GM12878 (cell line): ENCODE measurements around the gene MAP4K4. TPM values are rescaled to one million over a fixed set of nuclear protein-coding genes. Genes with fewer than 3 reads are reported as not detected.
A peak's percentile ranks its signal among the peaks of the same experiment; 100 is the strongest.

Source experiments
- ATAC-seq: fragments of 200-7000 bp; cut with Tn5 transposase; 3 replicates; pipeline ENCODE4 v1.9.1; 2020; ENCODE audit warnings: mild to moderate bottlenecking, moderate library complexity
- BruUV-seq: library from RNA; stranded (reverse); fragments of 400-500 nt; replicated peaks from 2 replicates; lab custom pipeline; 2021; lab: Mats Ljungman, UMichigan
- CTCF ChIA-PET: fragments of 300-600 bp; sonication (Branson Sonifier 250); formaldehyde crosslinking; extraction: SDS; loops from one replicate; lab custom pipeline; 2021; ENCODE audit warnings: inconsistent platforms; lab: Yijun Ruan, JAX
- POLR2A ChIA-PET: fragments of 350-600 bp; formaldehyde crosslinking; extraction: SDS; loops from one replicate; lab custom pipeline; 2021; ENCODE audit warnings: inconsistent platforms; lab: Charles Lee
- RAD21 ChIA-PET: fragments of 300-600 bp; sonication (Branson Sonifier 250); formaldehyde crosslinking; loops from one replicate; lab custom pipeline; 2023; ENCODE audit warnings: antibody characterized with exemption; ENCODE audit not compliant: unreplicated experiment; lab: Charles Lee
- SMC1A ChIA-PET: fragments of 300-600 bp; sonication (Branson Sonifier 250); formaldehyde crosslinking; loops from one replicate; lab custom pipeline; 2023; ENCODE audit not compliant: unreplicated experiment, uncharacterized antibody; lab: Charles Lee
- DNase-seq: peaks from one replicate; pipeline ENCODE4 v3.0.0-alpha.2; 2011; ENCODE audit warnings: low read depth, low spot score
- FAIRE-seq: peaks from 3 replicates; lab custom pipeline; 2011; peaks lifted over from hg19 to GRCh38; lab: Jason Lieb, UNC
- H2AFZ ChIP-seq: 2 replicates; pipeline ENCODE4 v1.6.0; 2011; ENCODE audit warnings: low read depth, low read length, control low read depth; ENCODE audit not compliant: control insufficient read depth
- H3K27ac ChIP-seq: 2 replicates; pipeline ENCODE4 v1.5.1; 2011; ENCODE audit warnings: control low read depth; ENCODE audit not compliant: control insufficient read depth, insufficient read depth
- H3K27me3 ChIP-seq, 2 experiments: replicated peaks in 1 of 2; 2 replicates each; pipeline versions ENCODE4 v1.6.0 to v1.6.1; 2011; ENCODE audit warnings: low read length in 1 of 2; ENCODE audit not compliant: control insufficient read depth in 2 of 2, insufficient read depth in 2 of 2
- H3K36me3 ChIP-seq, 2 experiments: 2 replicates each; pipeline ENCODE4 v1.5.1; 2011; ENCODE audit warnings: low read length in 1 of 2; ENCODE audit not compliant: control insufficient read depth in 2 of 2, insufficient read depth in 2 of 2
- H3K4me1 ChIP-seq: 2 replicates; pipeline ENCODE4 v1.6.1; 2011; ENCODE audit warnings: mild to moderate bottlenecking, low read length, moderate library complexity, mixed read lengths; ENCODE audit not compliant: control insufficient read depth, insufficient read depth
- H3K4me2 ChIP-seq: 2 replicates; pipeline ENCODE4 v1.6.0; 2011; ENCODE audit warnings: control low read depth; ENCODE audit not compliant: control insufficient read depth, insufficient read depth
- H3K4me3 ChIP-seq: fragments of 200-600 bp; sonication (generic); 2 replicates; pipeline ENCODE4 v1.5.1; 2016
- H3K79me2 ChIP-seq: 2 replicates; pipeline ENCODE4 v1.6.0; 2011; ENCODE audit warnings: low read length; ENCODE audit not compliant: control insufficient read depth, insufficient read depth
- H3K9ac ChIP-seq: 2 replicates; pipeline ENCODE4 v1.8.0; 2011; ENCODE audit warnings: low read length, control low read depth, mixed read lengths; ENCODE audit not compliant: control insufficient read depth, insufficient read depth
- H3K9me3 ChIP-seq: replicated peaks from 3 replicates; pipeline ENCODE4 v1.5.1; 2011; ENCODE audit warnings: mild to moderate bottlenecking, low read length; ENCODE audit not compliant: control insufficient read depth, insufficient read depth
- H4K20me1 ChIP-seq: 2 replicates; pipeline ENCODE4 v1.6.0; 2011; ENCODE audit not compliant: control insufficient read depth, insufficient read depth
- ATF2 ChIP-seq: IDR thresholded peaks from 2 replicates; pipeline ENCODE4 v1.6.1; 2012; ENCODE audit warnings: low read length, inconsistent platforms
- CBX3 ChIP-seq: fragments of 200-600 bp; sonication (generic); IDR thresholded peaks from 2 replicates; pipeline ENCODE4 v1.6.1; 2016; ENCODE audit warnings: low read depth, borderline replicate concordance
- CTCF ChIP-seq, 3 experiments: IDR thresholded peaks in 2 of 3; conservative IDR thresholded peaks in 1 of 3; 2 replicates each; pipeline ENCODE4 v1.5.1; 2011; ENCODE audit warnings: low read depth in 3 of 3, low read length in 3 of 3, mild to moderate bottlenecking in 3 of 3, control low read depth in 2 of 3, moderate library complexity in 2 of 3, inconsistent platforms in 1 of 3, mixed read lengths in 1 of 3; ENCODE audit not compliant: control insufficient read depth in 2 of 3, insufficient read depth in 1 of 3; ENCODE audit errors: extremely low read depth in 1 of 3
- CUX1 ChIP-seq: IDR thresholded peaks from 2 replicates; pipeline ENCODE4 v1.6.1; 2012; ENCODE audit warnings: improper control_type of control experiment, low read depth, low read length; ENCODE audit not compliant: insufficient replicate concordance
- FOXK2 ChIP-seq: fragments of 450-650 bp; IDR thresholded peaks from 2 replicates; pipeline ENCODE4 v1.6.1; 2017; ENCODE audit warnings: mild to moderate bottlenecking, moderate library complexity
- NR2C2 ChIP-seq: IDR thresholded peaks from 2 replicates; pipeline ENCODE4 v1.6.1; 2011; ENCODE audit warnings: borderline replicate concordance, low read depth; ENCODE audit not compliant: control insufficient read depth, insufficient read length
- PKNOX1 ChIP-seq: fragments of 450-650 bp; IDR thresholded peaks from 2 replicates; pipeline ENCODE4 v1.6.1; 2016; ENCODE audit warnings: mild to moderate bottlenecking
- SKIL ChIP-seq: fragments of 450-650 bp; IDR thresholded peaks from 2 replicates; pipeline ENCODE4 v1.6.1; 2017; ENCODE audit warnings: mild to moderate bottlenecking, low read depth, inconsistent platforms; ENCODE audit not compliant: poor library complexity, severe bottlenecking
- STAT1 ChIP-seq: fragments of 450-650 bp; conservative IDR thresholded peaks from 2 replicates; pipeline ENCODE4 v1.6.1; 2014; ENCODE audit warnings: antibody characterized with exemption, mild to moderate bottlenecking
- ZSCAN29 ChIP-seq: fragments of 450-650 bp; IDR thresholded peaks from 2 replicates; pipeline ENCODE4 v1.6.1; 2017; ENCODE audit warnings: mild to moderate bottlenecking, moderate library complexity
- WGBS: methylation state at CpG from one replicate; pipeline ENCODE4 v1.1.6; 2016; ENCODE audit warnings: low lambda C conversion rate; ENCODE audit not compliant: insufficient replicate concordance, insufficient coverage; ENCODE audit errors: missing lambda C conversion rate; 5-methylcytosine and 5-hydroxymethylcytosine counted together
- in situ Hi-C: fragments of 300-500 bp; cut with MboI; formaldehyde crosslinking; loops from 9 replicates; pipeline ENCODE4 v1.14.3; 2018; ENCODE audit warnings: mixed read lengths
- intact Hi-C: fragments of 100-400 bp; cut with micrococcal nuclease; formaldehyde crosslinking; loops from one replicate; pipeline ENCODE4 v1.14.2; 2022; ENCODE audit not compliant: unreplicated experiment
- polyA plus RNA-seq, 11 experiments: library from polyadenylated mRNA; depleted of rRNA in 4 of 11; unstranded in 6 of 11; stranded (reverse) in 5 of 11; fragments of >200 nt; fragmentation: Nextera tagmentation in 4 of 11; fragmentation: Illumina TruSeq in 1 of 11; extraction: Ambion mirVana in 4 of 11; extraction: Trizol in 1 of 11; gene quantifications; 1 replicate in 1 of 11; 2 replicates in 10 of 11; pipeline versions ENCODE4 v1.2.1 to v1.2.3, GENCODE V29; 2011 to 2016; ENCODE audit warnings: inconsistent platforms in 2 of 11, missing spikeins in 2 of 11, low read depth in 1 of 11
- total RNA-seq, 4 experiments: library from RNA; depleted of rRNA in 3 of 4; stranded (reverse); fragments of >200 nt in 3 of 4; fragmentation: Illumina TruSeq in 1 of 4; extraction: Trizol in 1 of 4; gene quantifications; 2 replicates each; pipeline versions ENCODE4 v1.2.1 to v1.2.3, GENCODE V29; 2013 to 2021

Gene MAP4K4
- total and polyA plus RNA-seq, 10 of the 15 experiments (the other 5 are each of a cell fraction or from before 2014, with no cell fraction given), result 1.9 to 50.4 (median 9.7) TPM

- Histone ChIP-seq H2AFZ (no peak overlapping the region), H3K36me3 (no peaks in the 10 kb centered on the region), H4K20me1 (no peaks in the 10 kb centered on the region), H3K9ac (no peak overlapping the region), H3K9me3 (peaks cover 8% of the 10 kb centered on the region; the same call in 2 of the 3 replicates), H3K4me1 (peaks cover 5% of the 10 kb centered on the region), H3K79me2 (no peaks in the 10 kb centered on the region), H3K27me3 (no peaks in the 10 kb centered on the region), H3K4me3 (no peak overlapping the region; the same call in 1 of the 2 replicates), H3K4me2 (peak overlapping the region; percentile 41; the same call in 1 of the 2 replicates), H3K27ac (no peak overlapping the region)
- 4% methylated on average over 9 of the region's 9 CpGs for WGBS
- intact Hi-C loops, result loop anchor here (5.0 kb wide), 2 partner anchors 77 to 337 kb away; no protein-coding TSS in a partner anchor
- peak; percentile 97 for ATAC-seq
- ChIA-PET SMC1A (interaction anchor here (0.6 to 4.3 kb wide), 7 partner anchors 13 to 200 kb away, joined by 3 to 21 read pairs (median 5); no protein-coding TSS in a partner anchor), CTCF (interaction anchor here (1.2 to 2.5 kb wide), 2 partner anchors 17 to 106 kb away, joined by 3 to 7 read pairs; no protein-coding TSS in a partner anchor), POLR2A (interaction anchor here (1.1 kb wide), 1 partner anchor 15 kb away, joined by 4 read pairs; no protein-coding TSS in a partner anchor), RAD21 (interaction anchor here (1.6 to 2.0 kb wide), 2 partner anchors 16 to 101 kb away, joined by 5 to 8 read pairs; no protein-coding TSS in a partner anchor)
- no TSS peak for BruUV-seq
- peak; percentile 71 for DNase-seq
- in situ Hi-C loops, result no loop called here
- FAIRE-seq, result peak; percentile 97
- TF ChIP-seq ATF2 (peak; percentile 74), CTCF (IDR thresholded peaks at IDR 0.05 in 2 of 3, conservative IDR thresholded peaks at IDR 0.05 in 1 of 3; ENCODE audit: control insufficient read depth in 2 of 3, extremely low read depth in 1 of 3, insufficient read depth in 1 of 3, low read depth in 3 of 3, low read length in 3 of 3) (no peak), ZSCAN29 (no peak), CBX3 (no peak), STAT1 (no peak), PKNOX1 (peak; percentile 50; the same call in 1 of the 2 replicates), NR2C2 (no peak), SKIL (peak; percentile 64), FOXK2 (no peak), CUX1 (no peak)
Observed at GRCh38 chr2:101900375-101900774, 202.9 kb downstream of the MAP4K4 start.
